ENCODE results near the gene SMARCAL1.

- TF ChIP-seq, protein P1, sequence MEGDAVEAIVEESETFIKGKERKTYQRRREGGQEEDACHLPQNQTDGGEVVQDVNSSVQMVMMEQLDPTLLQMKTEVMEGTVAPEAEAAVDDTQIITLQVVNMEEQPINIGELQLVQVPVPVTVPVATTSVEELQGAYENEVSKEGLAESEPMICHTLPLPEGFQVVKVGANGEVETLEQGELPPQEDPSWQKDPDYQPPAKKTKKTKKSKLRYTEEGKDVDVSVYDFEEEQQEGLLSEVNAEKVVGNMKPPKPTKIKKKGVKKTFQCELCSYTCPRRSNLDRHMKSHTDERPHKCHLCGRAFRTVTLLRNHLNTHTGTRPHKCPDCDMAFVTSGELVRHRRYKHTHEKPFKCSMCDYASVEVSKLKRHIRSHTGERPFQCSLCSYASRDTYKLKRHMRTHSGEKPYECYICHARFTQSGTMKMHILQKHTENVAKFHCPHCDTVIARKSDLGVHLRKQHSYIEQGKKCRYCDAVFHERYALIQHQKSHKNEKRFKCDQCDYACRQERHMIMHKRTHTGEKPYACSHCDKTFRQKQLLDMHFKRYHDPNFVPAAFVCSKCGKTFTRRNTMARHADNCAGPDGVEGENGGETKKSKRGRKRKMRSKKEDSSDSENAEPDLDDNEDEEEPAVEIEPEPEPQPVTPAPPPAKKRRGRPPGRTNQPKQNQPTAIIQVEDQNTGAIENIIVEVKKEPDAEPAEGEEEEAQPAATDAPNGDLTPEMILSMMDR (IDR thresholded peaks at IDR 0.05), result no peak
- TF ChIP-seq POLR2A (IDR thresholded peaks at IDR 0.05) (no peak), POLR2AphosphoS5 (IDR thresholded peaks at IDR 0.05) (no peak)
Observed at GRCh38 chr2:216532562-216532961, 120.3 kb downstream of the SMARCAL1 start.
